GM10248 (cell line): Measurements from ENCODE around the gene PACRG.

Source experiments
- CTCF ChIA-PET: fragments of 300-600 bp; sonication (Branson Sonifier 250); formaldehyde crosslinking; extraction: SDS; loops from one replicate; lab custom pipeline; 2021; ENCODE audit warnings: antibody characterized with exemption; lab: Yijun Ruan, JAX
- POLR2A ChIA-PET: fragments of 350-650 bp; sonication (Branson Sonifier 250); formaldehyde crosslinking; extraction: SDS; loops from one replicate; lab custom pipeline; 2020; ENCODE audit warnings: antibody characterized with exemption; lab: Yijun Ruan, JAX
- DNase-seq: peaks from one replicate; pipeline ENCODE4 v3.0.0; 2012; ENCODE audit errors: extremely low spot score
- TF ChIP-seq, protein P1 (sequence below): IDR thresholded peaks from 2 replicates; pipeline ENCODE4 v1.5.1; 2012; ENCODE audit warnings: mild to moderate bottlenecking, low read depth; ENCODE audit errors: extremely low read depth, missing control alignments, control extremely low read depth

The PACRG gene

DNA sequence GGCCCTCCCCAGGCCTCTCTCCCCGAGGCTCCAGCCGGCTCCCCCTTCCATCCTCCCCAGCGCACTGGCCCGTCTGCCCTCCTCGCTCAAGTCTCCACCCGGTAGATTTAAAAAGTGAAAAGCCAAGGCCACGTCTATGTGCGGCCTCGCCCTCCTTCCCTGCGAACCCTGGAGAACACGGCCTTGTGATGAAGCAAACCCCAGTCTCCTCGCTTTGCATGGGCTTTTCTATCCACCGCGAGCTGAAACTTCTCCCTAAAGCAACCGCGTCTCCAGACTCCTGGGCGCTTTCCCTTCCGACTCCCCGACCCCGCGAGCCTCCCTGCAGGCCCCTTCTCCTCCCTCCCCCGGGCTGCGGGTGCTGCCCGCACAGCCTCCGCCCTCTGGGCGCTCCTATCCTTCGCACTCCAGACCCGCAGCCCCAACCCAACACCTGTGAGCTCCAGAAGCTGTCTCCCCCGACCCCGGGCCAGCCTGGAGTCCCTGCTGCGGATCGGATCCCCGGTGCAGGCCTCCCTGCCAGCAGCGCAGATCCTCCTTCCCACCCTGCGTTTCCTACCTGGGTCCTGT lies 421.6 kb downstream of the PACRG start:
- POLR2A ChIA-PET = no interaction called here
- DNase-seq = no peak
- TF ChIP-seq, protein P1, sequence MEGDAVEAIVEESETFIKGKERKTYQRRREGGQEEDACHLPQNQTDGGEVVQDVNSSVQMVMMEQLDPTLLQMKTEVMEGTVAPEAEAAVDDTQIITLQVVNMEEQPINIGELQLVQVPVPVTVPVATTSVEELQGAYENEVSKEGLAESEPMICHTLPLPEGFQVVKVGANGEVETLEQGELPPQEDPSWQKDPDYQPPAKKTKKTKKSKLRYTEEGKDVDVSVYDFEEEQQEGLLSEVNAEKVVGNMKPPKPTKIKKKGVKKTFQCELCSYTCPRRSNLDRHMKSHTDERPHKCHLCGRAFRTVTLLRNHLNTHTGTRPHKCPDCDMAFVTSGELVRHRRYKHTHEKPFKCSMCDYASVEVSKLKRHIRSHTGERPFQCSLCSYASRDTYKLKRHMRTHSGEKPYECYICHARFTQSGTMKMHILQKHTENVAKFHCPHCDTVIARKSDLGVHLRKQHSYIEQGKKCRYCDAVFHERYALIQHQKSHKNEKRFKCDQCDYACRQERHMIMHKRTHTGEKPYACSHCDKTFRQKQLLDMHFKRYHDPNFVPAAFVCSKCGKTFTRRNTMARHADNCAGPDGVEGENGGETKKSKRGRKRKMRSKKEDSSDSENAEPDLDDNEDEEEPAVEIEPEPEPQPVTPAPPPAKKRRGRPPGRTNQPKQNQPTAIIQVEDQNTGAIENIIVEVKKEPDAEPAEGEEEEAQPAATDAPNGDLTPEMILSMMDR = no peak
- CTCF ChIA-PET = no interaction called here

DNA sequence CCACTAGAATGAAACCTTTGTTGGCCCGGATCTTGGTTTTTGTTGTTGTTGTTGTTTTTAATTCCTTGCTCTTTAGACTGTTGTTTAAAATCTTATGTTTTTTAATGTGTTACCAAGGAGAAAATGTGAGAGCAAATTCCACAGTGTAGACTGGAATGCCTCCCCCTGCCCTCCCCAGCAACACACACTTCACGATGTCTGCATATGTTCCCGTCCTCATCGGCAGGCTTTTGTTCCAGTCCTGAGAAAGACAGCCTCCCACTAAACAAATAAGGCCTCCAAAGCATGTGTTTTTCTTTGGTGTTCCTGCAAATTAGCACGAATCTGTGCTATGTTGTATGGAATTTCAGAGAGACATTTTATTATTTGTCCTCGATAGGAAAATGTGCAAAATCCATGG lies 423.4 kb downstream of the PACRG start:
- CTCF ChIA-PET = no interaction called here
- DNase-seq = no peak

GRCh38 chr6:163152701-163153100 lies 424.9 kb downstream of the PACRG start:
- DNase-seq = no peak
- ChIA-PET CTCF (no interaction called here), POLR2A (no interaction called here)
- TF ChIP-seq, protein P1 = no peak

More for the DNA sequence above, 423.4 kb downstream of the PACRG start:
- POLR2A ChIA-PET = no interaction called here
- TF ChIP-seq, protein P1 = no peak

GRCh38 chr6:163159110-163159509 lies 431.3 kb downstream of the PACRG start:
- TF ChIP-seq, protein P1 = no peak
- ChIA-PET POLR2A (no interaction called here), CTCF (interaction anchor here (1.1 to 2.4 kb wide), 3 partner anchors 8 to 63 kb away, joined by 3 to 13 read pairs (median 6); no protein-coding TSS in a partner anchor)
- no peak for DNase-seq

GRCh38 chr6:163159689-163160088 lies 431.9 kb downstream of the PACRG start:
- DNase-seq = no peak
- CTCF ChIA-PET = interaction anchor here (1.1 to 2.4 kb wide), 3 partner anchors 7 to 63 kb away, joined by 3 to 13 read pairs (median 6); no protein-coding TSS in a partner anchor
- POLR2A ChIA-PET = no interaction called here
- TF ChIP-seq, protein P1 = no peak

- no peak for DNase-seq
- TF ChIP-seq, protein P1 = no peak
- CTCF ChIA-PET = no interaction called here
- POLR2A ChIA-PET = no interaction called here
These were observed 434.5 kb downstream of the PACRG start for GRCh38 chr6:163162007-163162873.
